ENCODE results near the gene GPR35.
"Not testable (repeated sequence)": the region's sequence is repeated elsewhere in the genome, so short reads cannot be mapped to it uniquely, and the experiment has no call there.

GPR35 gene

DNA sequence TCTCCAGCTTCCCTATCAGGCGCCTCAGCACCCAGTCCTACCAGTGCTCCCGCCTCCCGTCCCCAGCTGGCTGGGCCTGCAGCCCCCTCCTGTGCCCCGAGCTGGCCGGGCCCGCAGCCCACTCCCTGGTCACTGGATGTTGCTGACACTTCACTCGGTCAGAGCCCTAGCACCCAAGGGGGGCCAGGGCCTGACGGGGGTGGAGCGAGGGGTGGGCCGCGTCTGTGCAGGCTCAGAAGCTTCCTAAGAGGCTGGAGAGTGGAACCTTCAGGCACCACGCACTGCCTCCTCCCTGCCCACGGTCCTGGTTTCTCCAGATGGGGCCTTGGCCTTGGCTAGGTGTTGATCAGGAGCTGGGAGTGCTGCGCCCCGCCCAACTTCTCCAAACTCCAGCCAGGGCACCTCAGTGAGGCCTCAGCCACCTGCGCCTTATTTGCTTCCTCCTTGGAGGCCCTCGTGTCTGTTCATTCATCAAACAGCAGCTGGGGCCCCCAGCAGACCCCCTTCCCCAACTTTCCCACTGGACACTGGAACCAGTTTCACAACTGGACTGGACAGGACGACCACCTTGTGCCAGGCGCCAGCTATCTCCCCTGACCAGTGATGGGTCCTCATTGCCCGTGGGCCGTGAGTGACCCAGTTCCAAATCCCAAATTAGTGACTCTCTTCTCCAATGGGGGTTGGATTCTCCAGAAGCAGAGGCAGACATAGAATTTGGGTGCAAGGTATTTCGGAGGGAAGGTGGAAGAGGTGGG lies 22.0 kb upstream of the GPR35 start:
- no peak for DNase-seq

DNA sequence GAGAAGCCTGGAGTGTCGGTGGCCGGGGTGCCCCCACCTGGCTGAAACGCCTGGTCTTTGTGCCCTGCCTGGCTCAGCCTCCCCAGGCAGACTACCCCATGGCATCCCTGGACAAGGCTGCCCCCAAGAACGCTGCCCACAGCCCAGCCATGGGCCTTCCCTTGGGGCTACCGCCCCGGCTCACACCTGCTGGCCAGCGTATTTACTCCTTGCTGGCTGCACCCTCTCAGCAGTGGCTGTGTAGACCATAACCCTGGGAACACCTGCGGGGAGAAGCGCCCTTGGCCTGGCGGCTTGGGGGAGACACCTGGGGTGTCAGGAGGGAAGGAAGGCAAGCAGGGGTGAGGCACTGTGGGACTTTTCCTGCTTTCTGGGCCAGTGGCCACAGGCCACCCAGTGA lies 21.4 kb upstream of the GPR35 start:
- DNase-seq = no peak

DNA sequence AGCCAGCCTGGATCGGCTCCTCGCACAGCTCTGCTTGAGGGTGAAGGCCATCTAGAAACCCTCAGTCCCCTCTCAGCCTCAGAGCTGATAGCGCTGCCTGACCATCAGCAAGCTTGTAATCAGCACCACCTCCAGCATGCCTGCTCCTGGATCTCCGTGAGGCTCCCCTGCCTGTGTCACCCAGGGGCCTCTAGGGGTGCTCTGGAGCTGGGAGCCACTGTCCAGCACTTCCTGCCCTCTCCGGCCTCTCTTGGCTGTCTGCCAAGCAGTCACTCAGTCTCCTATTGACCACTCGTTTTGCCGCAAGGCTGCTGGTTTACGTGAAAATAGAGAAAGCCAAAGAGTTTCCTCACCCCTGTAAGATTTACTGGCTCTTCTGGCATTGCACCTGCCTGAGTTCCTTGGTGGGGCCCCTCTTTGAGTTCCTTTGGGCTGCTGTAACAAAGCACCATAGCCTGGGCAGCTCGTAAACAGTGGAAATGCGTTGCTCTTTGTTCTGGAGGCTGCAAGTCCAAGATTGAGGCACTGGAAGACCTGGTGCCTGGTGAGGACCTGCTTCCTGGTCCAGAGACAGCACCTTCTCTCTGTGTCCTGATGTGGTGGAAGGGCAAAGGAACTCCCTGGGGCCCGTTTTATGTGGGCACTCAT lies 20.9 kb upstream of the GPR35 start:
- no peak for DNase-seq

DNA sequence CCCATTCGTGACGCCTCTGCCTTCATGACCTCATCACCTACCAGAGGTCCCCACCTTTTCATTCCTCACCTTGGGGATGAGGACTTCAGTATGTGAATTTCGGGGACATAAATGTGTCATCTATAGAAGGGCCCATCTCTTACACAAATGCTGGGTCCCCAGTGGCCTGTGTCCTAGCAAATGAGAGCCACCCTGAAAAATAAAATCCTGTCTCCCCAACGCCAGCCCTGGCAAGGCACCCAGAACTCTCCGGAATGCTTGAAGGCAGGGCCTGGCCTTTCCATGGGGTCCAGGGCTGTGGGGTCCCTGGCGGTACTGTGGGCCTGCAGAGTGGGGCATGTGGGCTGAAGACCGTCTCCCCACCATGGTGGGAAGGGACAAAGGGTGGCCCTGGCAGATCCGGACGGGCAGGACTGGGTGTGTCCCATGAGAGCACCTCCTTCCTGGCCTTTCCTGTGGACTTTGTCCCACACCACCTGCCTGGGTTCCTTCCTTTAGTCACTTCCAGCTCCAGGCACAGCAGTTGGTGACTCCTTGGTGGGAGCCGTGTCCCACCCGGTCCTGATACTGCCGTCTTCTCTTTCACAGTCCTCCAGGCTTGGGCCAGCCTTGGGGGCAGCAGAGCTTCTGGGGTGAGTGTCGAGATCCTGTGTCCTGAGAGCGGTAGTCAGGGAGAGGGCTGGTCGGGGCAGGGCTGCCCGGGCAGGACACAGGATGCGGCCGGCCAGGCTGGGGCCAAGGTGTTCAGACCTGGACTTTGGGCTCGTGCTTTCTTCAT lies 20.2 kb upstream of the GPR35 start:
- DNase-seq = no peak

GRCh38 chr2:240605867-240606743 lies 19.2 kb upstream of the GPR35 start:
- DNase-seq = no peak

GRCh38 chr2:240611601-240612210 lies 13.6 kb upstream of the GPR35 start:
- no peak for DNase-seq

DNA sequence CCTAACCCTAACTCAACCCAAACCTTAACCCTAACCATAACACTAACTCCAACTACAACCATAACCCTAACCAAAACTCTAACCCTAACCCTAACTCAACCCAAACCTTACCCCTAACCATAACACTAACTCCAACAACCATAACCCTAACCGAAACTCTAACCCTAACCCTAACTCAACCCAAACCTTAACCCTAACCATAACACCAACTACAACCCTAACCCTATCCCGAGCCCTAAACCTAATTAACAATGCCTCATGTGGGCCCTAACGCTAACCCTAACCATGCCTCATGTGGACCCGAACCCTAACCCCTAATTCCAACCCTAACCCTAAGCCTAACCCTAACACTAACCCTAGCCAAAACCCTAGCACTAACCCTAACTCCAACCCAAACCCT lies 11.5 kb upstream of the GPR35 start:
- no peak for DNase-seq

DNA sequence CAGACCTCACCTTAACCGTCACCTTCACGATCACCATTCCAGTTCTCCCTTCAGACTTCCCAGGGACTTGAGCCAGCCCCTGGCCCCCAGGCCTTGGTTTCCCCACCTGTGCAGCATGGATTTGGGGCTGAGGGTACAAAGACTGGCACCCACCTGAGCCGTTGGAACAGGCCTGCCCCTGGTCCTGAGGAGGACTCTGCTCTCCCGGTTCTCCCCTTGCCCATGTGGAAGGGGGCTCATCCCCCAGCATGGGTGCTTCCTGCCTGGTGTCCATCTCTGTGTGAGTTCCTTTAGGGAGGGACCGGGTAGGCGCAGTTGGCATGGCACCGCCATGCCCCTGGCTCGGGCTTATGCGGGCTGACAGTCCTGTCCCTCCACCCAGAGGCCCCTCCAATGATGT lies 10.9 kb upstream of the GPR35 start:
- no peak for DNase-seq

DNA sequence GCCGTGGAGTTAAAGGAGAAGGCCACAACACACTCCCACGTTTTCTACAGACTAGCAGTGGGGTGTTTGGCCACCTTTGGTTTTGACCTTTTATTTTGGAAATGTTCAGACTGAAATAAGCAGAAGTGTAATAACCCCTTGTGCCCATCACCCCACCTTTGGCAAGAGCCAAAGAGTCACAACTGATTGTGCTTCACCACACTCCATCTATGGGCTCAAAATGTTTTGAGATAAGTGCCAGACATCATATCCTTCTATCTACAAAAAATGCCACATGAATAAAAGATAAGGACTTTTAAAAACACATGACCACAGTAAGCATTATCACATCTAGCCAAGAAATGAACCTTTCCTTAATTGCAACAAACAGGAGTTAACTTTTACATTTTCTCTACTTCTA lies 9.9 kb upstream of the GPR35 start:
- no peak for DNase-seq

- DNase-seq = no peak
Observed at GRCh38 chr2:240615820-240616547, 9.3 kb upstream of the GPR35 start.

DNA sequence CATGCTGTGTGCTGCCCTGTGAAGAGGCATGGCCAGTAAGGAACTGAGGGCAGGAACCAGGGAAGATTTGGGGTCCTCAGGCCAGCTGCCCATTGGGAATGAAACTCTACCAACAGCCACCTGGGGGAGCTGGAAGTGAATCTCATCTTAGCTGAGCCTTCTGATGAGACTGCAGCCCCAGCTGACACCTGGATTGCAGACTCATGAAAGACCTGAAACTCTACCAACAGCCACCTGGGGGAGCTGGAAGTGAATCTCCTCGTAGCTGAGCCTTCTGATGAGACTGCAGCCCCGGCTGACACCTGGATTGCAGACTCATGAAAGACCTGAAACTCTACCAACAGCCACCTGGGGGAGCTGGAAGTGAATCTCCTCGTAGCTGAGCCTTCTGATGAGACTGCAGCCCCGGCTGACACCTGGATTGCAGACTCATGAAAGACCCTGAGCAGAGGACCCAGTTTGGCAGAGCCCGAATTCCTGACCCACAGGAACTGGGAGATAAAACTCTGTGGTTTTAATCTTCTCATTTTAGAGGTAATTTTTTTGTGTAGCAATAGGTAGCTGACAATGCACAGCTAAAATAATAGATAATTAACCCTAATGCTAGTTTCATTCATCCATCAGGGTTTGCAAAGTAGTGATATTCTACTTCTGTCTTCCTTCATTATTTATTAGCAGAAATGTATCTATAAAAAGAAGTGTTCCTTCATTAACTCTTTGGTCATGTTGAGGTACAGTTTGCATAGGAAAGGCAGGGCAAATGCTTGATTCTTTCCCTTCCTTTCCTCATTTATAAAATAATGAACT lies 8.2 kb upstream of the GPR35 start:
- DNase-seq = not testable (repeated sequence)

DNA sequence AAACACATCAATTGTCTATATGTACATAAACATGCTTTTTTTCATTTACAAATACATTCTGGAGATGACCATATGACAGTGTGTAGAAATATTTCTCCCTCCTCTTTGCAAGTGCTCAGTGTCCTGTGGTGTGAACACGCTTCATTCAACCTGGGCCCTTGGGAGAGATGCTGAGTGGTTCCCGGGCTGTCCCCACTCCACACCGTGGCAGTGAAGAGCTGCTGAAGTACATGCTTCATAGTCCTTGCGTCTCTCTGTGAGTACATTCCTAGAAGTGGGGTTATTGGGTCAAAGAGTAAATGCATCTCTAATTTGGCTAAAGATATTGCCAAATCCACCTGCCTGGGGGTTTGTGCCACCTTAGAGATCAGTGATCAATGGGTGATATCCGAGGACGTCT lies 6.5 kb upstream of the GPR35 start:
- no peak for DNase-seq

DNA sequence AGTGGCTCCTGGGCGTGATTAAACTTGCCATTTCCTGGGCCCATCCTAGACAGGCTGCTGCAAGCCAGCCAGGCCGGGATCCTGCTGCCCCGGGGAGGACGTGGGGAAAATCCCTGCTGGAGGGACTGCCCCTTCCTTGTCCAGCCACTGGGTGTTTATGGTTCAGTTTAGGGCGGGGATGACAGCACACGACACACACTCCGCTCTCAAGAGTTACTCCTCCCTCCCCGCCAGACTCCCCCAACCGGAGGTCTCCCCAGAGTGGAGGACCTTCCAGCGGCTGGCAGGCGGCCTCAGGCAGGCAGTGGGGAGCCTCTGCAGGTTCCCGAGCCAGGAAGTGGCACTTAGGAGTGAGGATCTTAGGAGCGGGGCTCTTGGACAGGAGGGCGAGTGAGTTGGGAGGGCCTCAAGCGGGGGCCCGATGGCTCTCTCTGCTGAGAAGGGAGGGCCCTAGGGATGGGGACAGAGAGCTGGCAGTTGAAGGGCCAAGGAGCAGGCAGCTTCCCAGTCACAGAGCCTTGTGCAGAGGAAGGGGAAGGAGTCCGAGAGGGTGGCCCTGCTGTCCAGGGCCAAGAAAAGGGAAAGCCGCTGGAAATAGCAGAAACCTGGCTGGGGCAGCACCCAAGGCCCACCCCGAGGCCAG lies 5.7 kb upstream of the GPR35 start:
- DNase-seq = no peak

DNA sequence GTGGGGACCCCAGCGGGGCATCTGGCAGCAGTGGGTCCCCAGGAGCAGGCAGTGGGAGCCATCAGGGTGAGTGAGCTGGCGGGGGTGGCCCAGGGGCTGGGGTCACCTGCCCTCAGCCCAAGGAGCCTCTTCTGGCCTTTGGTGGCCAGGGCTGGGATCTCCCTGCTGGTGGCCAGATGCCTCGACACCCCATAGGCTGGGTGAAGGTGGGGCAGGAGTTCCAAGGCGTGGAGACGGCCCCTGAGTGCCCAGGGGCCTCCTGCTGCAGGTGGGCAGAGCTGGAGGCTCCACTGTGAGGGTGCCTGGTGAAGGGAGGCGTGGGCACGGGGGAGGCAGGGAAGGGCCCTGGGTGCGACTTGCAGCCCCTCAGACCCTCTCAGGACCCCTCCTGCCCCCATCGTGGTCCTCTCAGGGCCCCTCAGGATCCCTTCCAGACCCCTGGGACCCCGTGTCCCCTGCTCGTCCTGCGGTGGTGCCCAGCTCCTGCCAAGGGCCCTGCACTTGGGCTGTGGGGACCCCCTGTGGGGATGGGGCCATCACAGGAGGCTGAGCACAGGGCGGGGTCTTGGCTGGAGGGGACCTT lies 5.0 kb upstream of the GPR35 start:
- no peak for DNase-seq

DNA sequence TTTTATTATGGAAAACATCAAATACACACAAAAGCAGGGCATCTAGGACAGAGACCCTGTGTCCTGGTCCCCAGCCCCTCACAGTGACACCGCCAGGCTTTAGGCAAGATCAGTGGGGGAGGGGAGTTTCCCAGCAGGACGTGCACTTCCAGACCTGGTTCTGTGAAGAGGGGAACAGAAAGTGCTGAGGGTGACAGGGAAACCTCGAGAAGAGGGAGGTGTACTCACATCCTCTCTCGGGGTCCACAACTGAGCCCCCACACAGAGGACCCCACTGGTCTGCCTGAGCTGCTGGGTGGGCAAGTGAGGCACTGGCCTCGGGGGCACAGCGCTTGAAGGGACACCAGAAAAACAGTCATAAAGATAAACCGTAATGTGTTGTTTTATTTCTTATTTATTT lies 4.4 kb upstream of the GPR35 start:
- DNase-seq = no peak

GRCh38 chr2:240622060-240622411 lies 3.2 kb upstream of the GPR35 start:
- DNase-seq = no peak

- peak in 1 of 4 experiments; percentile 58 for DNase-seq
Observed at GRCh38 chr2:240622531-240623235, 2.6 kb upstream of the GPR35 start.

DNA sequence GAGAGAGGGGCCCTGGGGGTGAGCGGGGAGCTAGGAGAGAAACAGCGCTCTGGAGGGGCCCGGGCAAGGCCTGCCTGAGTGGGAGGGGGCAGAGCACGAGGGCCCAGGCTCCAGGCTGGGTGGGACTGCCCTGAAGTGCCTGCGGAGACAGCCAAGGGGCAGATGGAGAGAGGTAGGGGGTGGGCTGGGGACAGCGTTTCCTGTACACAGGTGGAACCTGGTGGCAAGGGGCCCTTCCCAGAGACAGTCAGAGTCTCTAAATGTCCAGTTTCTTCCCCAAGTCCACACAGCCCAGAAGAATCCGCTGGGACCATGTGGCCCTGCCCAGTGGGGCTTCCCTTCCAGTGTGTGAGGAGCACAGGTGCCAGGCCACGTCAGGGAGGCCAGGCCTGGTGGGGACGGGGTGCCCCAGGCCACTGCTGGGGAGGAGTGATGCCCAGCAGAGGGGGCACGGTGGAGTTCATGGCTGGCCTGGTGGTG lies 1.7 kb upstream of the GPR35 start:
- DNase-seq = no peak
